Embryonic facial prominence (tissue), 1 donor: ENCODE data around the gene ALOX5.
"Not testable (repeated sequence)": the region's sequence is repeated elsewhere in the genome, so short reads cannot be mapped to it uniquely, and the experiment has no call there.

Experiments
- DNase-seq: peaks from one replicate; pipeline ENCODE4 v3.0.0-alpha.2; 2016; ENCODE audit errors: extremely low spot score

Gene ALOX5

DNA sequence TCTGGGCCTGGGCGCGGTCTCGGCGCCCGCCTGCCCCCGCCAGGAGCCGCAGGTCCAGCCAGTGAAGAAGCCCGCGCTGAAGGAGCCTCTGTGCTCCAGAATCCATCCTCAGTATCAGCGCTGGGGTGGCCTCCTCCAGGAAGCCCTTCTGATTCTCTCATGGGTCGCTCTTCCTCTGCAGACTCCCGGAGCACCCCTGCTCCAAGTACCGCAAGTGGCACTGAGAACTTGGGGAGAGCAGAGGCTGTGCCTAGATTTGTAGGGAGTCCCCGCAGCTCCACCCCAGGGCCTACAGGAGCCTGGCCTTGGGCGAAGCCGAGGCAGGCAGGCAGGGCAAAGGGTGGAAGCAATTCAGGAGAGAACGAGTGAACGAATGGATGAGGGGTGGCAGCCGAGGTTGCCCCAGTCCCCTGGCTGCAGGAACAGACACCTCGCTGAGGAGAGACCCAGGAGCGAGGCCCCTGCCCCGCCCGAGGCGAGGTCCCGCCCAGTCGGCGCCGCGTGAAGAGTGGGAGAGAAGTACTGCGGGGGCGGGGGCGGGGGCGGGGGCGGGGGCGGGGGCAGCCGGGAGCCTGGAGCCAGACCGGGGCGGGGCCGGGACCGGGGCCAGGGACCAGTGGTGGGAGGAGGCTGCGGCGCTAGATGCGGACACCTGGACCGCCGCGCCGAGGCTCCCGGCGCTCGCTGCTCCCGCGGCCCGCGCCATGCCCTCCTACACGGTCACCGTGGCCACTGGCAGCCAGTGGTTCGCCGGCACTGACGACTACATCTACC, at the start of gene ALOX5:
Gene ALOX5, plus strand, starts transcription at position 641 of the 774 bp plus-strand sequence. Its CDS starts 64 bp downstream, at position 705.
- no peak for DNase-seq

DNA sequence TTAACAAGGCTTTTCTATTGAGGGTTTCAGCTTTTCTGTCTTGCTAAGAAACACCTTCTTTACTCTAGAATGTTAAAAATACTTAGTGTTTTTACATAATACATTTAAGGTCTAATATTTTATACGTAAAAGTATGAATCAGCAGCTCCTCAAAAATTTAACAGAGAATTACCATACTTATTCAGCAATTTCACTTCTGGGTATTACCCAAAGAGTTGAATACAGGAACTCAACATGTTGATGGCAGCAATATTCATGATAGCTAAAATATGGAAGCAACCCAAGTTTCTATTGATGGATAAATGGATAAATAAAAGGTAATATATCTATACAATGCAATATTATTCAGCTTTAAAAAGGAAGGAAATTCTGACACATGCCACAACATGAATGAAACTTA, 48.9 kb upstream of the ALOX5 start:
- no peak for DNase-seq

DNA sequence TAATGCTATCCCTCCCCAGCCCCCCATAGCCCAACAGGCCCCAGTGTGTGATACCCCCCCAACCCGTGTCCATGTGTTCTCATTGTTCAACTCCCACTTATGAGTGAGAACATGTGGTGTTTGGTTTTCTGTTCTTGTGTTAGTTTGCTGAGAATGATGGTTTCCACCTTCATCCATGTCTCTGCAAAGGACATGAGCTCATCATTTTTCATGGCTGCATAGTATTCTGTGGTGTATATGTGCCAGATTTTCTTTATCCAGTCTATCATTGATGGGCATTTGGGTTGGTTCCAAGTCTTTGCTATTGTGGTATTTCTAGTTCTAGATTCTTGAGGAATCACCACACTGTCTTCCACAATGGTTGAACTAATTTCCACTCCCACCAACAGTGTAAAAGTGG, 47.2 kb upstream of the ALOX5 start:
- DNase-seq: not testable (repeated sequence)

DNA sequence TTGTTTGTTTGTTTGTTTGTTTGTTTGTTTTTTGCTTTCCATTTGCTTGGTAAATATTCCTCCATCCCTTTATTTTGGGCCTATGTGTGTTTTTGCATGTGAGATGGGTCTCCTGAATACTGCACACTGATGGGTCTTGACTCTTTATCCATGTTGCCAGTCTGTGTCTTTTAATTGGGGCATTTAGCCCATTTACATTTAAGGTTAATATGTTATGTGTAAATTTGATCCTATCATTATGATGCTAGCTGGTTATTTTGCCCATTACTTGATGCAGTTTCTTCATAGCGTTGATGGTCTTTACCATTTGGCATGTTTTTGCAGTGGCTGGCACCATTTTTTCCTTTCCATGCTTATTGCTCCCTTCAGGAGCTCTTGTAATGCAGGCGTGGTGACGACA, 42.2 kb upstream of the ALOX5 start:
- DNase-seq: not testable (repeated sequence)

DNA sequence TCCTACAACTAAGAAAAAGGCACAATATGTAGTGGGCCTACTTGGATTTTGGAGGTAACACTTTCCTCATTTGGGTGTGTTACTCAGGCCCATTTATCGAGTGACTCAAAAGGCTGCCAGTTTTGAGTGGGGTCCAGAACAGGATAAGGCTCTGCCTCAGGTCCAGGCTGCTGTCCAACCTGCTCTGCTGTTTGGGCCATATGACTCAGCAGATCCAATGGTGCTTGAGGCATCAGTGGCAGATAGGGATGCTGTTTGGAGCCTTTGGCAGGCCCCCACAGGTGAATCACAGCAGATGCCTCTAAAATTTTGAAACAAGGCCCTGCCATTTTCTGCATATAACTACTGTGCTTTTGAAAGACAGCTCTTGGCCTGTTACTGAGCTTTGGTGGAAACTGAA, 34.1 kb upstream of the ALOX5 start:
- DNase-seq: no peak

DNA sequence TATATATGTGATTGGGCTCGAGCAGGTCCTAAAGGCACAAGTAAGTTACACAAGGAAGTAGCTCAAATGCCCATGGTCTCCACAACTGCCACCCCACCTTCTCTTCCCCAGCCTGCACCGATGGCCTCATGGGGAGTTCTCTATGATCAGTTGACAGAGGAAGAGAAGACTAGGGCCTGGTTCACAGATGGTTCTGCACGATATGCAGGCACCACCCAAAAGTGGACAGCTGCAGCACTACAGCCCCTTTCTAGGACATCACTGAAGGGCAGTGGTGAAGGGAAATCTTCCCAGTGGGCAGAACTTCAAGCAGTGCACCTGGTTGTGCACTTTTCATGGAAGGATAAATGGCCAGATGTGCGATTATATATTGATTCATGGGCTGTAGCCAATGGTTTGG, 33.6 kb upstream of the ALOX5 start:
- DNase-seq: not testable (repeated sequence)

DNA sequence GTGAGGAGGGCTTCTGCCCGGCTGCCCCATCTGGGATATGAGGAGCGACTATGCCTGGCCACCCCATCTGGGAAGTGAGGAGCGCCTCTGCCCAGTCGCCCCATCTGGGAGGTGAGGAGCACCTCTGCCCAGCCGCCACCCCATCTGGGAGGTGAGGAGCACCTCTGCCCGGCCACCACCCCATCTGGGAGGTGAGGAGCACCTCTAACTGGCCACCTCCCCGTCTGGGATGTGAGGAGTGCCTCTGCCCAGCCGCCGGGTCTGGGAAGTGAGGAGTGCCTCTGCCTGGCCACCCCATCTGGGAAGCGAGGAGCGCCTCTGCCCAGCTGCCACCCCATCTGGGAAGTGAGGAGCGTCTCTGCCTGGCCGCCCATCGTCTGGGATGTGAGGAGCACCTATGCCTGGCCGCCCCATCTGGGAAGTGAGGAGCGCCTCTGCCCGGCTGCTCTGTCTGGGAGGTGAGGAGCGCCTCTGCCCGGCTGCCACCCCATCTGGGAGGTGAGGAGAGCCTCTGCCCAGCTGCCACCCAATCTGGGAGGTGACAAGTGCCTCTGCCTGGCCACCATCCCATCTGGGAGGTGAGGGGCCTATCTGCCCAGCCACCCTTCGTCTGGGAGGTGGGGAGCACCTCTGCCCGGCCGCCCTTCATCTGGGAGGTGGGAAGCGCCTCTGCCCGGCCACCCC, 27.2 kb upstream of the ALOX5 start:
- not testable (repeated sequence) for DNase-seq

DNA sequence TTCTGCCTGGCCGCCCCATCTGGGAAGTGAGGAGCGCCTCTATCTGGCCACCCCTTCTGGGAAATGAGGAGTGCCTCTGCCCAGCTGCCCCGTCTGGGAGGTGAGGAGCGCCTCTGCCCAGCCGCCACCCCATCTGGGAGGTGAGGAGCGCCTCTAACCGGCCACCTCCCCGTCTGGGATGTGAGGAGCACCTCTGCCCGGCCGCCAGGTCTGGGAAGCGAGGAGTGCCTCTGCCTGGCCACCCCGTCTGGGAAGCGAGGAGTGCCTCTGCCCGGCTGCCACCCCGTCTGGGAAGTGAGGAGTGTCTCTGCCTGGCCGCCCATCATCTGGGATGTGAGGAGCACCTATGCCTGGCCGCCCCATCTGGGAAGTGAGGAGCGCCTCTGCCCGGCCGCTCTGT, 26.6 kb upstream of the ALOX5 start:
- not testable (repeated sequence) for DNase-seq

DNA sequence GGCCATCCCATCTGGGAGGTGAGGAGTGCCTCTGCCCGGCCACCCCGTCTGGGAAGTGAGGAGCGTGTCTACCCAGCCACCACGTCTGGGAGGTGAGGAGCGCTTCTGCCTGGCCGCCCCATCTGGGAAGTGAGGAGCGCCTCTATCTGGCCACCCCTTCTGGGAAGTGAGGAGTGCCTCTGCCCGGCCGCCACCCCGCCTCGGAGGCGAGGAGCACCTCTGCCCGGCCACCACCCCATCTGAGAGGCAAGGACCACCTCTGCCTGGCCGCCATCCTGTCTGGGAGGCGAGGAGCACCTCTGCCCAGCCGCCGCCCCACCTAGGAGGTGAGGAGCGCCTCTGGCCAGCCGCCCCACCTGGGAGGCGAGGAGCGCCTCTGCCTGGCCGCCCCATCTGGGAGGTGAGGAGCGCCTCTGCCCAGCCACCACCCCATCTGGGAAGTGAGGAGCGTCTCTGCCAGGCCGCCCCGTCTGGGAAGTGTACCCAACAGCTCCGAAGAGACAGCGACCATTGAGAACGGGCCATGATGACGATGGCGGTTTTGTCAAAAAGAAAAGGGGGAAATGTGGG, 25.7 kb upstream of the ALOX5 start:
- DNase-seq: not testable (repeated sequence)

DNA sequence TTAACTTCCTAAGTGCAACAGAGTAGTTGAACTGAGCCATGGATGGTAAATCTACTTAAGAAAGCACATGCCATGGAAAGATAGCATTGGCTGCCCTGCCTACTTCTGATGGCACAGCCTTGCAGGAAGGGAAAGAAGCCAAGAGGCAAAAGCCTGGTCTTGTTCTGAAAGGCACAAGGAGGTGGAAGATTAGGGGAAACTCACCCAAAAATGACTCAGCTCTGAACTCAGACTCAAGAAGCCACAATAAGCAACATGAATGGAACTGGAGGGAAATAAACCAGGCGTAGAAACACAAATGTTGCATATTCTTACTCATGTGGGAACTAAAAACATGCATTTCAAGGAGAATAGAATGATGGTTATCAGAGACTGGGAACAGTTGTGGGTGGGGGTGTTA, 20.8 kb upstream of the ALOX5 start:
- no peak for DNase-seq

DNA sequence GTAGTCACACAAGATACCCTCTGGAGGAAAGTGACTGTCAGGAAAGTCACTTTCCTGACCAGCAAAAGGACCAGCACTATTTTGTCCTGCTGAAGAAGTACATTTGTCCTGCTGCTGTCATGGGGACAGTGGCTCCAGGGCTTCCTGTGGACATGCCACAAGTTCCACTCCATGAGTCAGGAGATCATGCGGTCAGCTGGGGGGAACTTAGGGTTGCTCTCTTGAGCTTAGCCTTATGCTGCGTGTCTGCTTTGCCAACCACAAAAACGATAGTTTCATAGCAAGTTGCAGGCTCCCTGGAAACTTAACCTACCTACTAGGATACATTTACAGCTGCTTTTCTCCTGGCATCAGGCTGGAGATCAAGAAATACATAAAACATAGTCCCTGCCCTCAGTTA, 19.8 kb upstream of the ALOX5 start:
- DNase-seq: no peak

DNA sequence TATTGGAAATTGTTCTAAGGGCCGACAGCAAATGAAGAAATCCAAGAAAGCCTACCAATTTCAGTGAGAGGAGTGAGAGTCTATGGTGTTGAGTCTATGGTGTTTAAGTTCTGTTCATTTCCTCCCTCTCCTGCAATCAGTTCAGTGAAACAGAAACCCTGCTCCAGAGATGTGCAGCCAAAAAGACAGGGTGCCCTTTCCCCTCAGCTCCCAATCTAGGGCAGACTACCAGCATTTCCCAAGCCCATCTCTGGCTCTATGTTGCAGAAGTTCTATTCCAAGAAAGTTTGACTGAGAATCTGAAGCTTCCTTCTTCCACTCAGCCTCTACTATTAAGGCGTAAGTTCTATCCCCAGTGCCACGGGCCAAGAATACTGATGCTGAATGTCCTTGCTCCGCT, 18.5 kb upstream of the ALOX5 start:
- no peak for DNase-seq

DNA sequence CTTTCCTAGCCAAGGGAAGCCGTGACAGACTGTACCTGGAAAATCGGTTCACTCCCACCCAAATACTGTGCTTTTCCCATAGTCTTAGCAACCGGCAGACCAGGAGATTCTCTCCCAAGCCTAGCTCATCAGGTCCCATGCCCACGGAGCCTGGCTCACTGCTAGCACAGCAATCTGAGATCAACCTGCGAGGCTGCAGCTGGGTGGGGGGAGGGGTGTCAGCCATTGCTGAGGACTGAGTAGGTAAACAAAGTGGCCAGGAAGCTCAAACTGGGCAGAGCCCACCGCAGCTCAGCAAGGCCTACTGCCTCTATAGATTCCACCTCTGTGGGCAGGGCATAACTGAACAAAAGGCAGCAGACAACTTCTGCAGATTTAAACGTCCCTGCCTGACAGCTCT, 15.1 kb upstream of the ALOX5 start:
- not testable (repeated sequence) for DNase-seq

DNA sequence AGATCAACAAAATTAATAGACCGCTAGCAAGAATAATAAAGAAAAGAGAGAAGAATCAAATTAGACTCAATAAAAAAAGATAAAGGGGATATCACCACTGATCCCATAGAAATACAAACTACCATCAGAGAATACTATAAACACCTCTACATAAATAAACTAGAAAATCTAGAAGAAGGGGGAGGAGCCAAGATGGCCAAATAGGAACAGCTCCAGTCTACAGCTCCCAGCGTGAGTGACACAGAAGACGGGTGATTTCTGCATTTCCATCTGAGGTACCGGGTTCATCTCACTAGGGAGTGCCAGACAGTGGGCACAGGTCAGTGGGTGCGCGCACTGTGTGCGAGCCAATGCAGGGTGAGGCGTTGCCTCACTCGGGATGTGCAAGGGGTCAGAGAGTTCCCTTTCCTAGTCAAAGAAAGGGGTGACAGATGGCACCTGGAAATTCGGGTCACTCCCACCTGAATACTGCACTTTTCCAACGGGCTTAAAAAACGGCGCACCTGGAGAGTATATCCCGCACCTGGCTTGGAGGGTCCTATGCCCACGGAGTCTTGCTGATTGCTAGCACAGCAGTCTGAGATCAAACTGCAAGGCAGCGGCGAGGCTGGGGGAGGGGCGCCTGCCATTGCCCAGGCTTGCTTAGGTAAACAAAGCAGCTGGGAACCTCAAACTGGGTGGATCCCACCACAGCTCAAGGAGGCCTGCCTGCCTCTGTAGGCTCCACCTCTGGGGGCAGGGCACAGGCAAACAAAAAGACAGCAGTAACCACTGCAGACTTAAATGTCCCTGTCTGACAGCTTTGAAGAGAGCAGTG, 11.8 kb upstream of the ALOX5 start:
- not testable (repeated sequence) for DNase-seq

DNA sequence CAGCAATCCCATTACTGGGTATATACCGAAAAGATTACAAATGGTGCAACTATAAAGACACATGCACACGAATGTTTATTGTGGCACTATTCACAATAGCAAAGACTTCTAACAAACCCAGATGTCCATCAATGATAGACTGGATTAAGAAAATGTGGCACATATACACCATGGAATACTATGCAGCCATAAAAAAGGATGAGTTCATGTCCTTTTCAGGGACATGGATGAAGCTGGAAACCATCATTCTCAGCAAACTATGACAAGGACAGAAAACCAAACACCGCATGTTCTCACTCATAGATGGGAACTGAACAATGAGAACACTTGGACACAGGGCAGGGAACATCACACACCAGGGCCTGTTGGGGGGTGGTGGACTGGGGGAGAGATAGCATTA, 6.4 kb upstream of the ALOX5 start:
- not testable (repeated sequence) for DNase-seq

DNA sequence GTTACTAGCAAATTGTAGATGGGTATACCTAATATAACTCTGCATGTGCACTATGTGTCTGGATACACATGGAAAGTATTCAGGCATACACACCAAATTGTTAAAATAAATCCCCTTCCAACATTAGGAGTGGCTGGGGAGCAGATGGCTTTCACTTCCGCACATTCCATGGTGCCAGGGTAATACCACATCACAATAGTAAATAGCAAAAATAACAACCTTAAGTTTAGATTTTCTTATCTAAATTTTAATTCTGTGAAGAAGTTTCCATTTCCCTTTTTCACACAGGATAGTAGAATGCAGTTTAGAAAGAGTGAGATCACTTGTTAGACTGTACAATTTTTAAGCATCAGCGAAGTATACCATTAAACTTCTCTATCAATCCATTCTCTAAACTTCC, 5.8 kb upstream of the ALOX5 start:
- no peak for DNase-seq

DNA sequence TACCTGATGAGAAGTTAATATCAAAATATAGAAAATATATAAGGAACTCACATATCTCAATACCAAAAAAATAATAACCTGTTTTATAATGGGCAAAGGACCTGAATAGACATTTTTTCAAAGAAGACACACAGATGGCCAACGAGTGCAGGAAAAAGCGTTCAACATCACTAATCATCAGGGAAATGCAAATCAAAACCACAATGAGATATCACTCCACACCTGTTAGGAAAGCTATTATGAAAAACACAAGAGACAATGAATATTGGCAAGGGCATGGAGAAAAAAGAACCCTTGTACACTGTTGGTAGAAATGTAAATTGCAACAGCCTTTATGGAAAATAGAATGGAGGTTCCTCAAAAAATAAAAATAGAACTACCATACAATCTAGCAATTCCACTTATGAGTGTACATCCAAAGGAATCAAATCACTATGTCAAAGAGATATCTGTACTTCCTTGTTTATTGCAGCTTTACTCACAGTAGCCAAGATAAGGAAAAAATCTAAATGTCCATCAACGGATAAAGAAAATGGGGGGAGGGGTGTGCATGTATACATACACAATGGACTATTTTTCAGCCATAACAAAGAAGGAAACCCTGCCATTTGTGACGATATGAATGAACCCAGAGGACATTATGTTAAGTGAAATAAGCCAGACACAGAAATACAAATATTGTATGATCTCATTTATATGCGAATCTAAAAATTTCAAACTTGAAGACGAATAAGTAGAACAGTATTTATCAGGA, 3.6 kb upstream of the ALOX5 start:
- DNase-seq: no peak

DNA sequence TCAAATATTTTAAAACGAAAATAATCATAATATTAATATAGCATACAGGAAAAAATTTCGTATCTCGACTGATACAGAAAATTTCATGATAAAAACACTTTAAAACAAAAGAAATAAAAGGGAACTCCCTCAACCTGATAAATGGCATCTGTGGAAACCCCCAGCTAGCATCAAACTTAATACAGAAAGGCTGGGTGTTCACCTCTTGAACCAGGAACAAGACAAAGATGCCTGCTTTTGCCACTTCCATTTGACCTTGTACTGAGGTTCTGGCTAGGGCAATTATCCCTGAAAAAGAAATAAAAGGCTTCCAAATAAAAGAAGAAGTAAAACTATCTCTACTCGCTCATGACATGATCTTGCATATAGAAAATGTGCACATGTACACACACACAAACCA, 2.5 kb upstream of the ALOX5 start:
- DNase-seq: no peak

DNA sequence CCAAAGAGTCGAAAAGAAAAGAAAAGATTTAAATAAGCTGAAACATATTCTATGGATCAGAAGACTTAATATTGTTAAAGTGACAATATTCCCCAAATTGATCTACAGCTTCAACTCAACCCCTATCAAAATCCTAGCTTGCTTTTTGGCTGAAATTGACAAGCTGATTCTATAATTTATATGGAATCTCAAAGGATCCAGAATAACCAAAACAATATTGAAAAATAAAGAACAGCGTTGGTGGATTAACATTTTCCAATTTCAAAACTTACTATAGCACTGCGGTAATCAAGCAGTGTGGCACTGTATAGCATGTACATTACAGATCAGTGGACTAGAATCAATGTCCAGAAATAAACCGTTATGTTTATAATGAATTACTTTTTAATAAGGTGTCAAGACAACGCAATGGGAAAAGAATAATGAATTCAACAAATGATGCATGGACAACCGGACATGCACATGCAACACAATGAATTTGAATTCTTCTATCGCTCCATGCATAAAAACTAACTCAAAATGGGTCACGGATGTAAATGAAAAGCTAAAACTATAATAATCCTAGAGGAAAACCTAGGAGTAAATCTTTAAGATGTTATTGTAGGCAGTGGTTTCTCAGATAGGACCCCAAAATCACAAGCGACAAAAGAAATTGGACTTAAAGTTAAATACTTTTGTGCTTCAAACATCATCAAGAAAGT, 1.6 kb upstream of the ALOX5 start:
- no peak for DNase-seq

DNA sequence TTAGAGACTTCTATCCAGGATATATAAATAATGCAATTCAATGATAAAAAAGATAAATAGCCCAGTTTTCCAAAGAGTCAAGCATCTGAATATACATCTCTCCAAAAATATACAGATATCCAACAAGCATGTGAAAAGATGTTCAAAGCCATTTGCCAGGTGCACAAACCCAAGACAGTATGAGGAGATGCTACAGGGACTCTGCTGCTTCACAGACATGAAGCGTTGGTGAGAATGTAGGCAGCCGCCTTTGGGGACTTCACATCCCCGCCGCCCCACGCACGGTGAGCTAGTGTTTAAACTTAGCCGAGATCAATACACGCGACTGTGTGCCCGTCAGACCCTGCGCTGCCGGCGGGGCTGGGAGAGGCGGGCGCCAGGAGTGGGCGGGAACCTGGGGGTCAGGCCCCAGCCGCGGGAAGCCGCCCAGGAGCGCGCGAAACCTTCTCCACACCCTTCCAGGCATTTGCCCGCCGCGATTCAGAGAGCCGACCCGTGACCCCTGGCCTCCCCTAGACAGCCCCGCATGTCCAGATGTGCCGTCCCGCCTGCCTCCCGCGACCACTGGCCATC, 927 bp upstream of the ALOX5 start:
- DNase-seq: no peak
